Kidney (tissue), 14 donors: ENCODE measurements around the gene ETF1. TPM values are rescaled to one million over a fixed set of nuclear protein-coding genes. Genes with fewer than 3 reads are reported as not detected.

ENCODE experiments used
- DNase-seq, 5 donors: peaks; one replicate each; pipeline ENCODE4 v3.0.0-alpha.2; 2013 to 2020
- FAIRE-seq: peaks from 2 replicates; lab custom pipeline; 2012; peaks lifted over from hg19 to GRCh38; lab: Jason Lieb, UNC
- H3K27ac ChIP-seq, 2 donors: one replicate each; pipeline ENCODE4 v1.7.0; 2013; ENCODE audit warnings: low read depth in 2 of 2, low read length in 2 of 2, inconsistent platforms in 1 of 2
- H3K27me3 ChIP-seq: one replicate; pipeline ENCODE4 v1.7.1; 2013; ENCODE audit warnings: low read length, inconsistent platforms; ENCODE audit not compliant: control insufficient read depth, insufficient read depth
- H3K36me3 ChIP-seq, 3 donors: one replicate each; pipeline versions ENCODE4 v1.7.0 to v1.7.1; 2013; ENCODE audit warnings: low read length in 3 of 3, control low read depth in 1 of 3, inconsistent platforms in 1 of 3; ENCODE audit not compliant: insufficient read depth in 3 of 3, control insufficient read depth in 2 of 3
- H3K4me1 ChIP-seq, 3 donors: one replicate each; pipeline versions ENCODE4 v1.7.0 to v1.7.1; 2013; ENCODE audit warnings: low read length in 3 of 3, inconsistent platforms in 1 of 3, low read depth in 1 of 3; ENCODE audit not compliant: control insufficient read depth in 2 of 3, insufficient read depth in 2 of 3
- H3K4me3 ChIP-seq, 3 donors: one replicate each; pipeline versions ENCODE4 v1.7.0 to v1.8.1; 2013; ENCODE audit warnings: low read length in 3 of 3, control low read depth in 1 of 3, inconsistent platforms in 1 of 3
- H3K9ac ChIP-seq, 3 donors: one replicate each; pipeline versions ENCODE4 v1.7.0 to v1.7.1; 2013; ENCODE audit warnings: low read length in 3 of 3, control low read depth in 1 of 3, inconsistent platforms in 1 of 3
- H3K9me3 ChIP-seq, 3 donors: one replicate each; pipeline versions ENCODE4 v1.7.0 to v1.7.1; 2013; ENCODE audit warnings: low read length in 3 of 3, control low read depth in 1 of 3, inconsistent platforms in 1 of 3; ENCODE audit not compliant: control insufficient read depth in 2 of 3, insufficient read depth in 1 of 3
- CTCF ChIP-seq: IDR thresholded peaks from 3 replicates; pipeline ENCODE4 v1.5.1; 2012; ENCODE audit warnings: mild to moderate bottlenecking, moderate library complexity, borderline replicate concordance; ENCODE audit not compliant: insufficient read depth; ENCODE audit errors: extremely low read depth
- intact Hi-C: fragments of 100-400 bp; cut with DNase I; formaldehyde crosslinking; loops from one replicate; pipeline ENCODE4 v1.11.1; 2022
- polyA plus RNA-seq: library from polyadenylated mRNA; stranded (reverse); fragments of 350-450 nt; fragmentation: Illumina TruSeq; extraction: RNeasy Lipid Tissue Mini Kit (QIAGEN cat#74804); gene quantifications from one replicate; pipeline ENCODE4 v1.2.3, GENCODE V29; 2014; ENCODE audit warnings: low read depth, low replicate concordance; ENCODE audit not compliant: insufficient read depth
- total RNA-seq: library from RNA; stranded (reverse); fragmentation: NEBNext Ultra II Directional; extraction: Animal tissue kit (Norgen Biotek cat#: 25700); gene quantifications from one replicate; pipeline ENCODE4 v1.2.1, GENCODE V29; 2021
- donor health status: control.
- donor health status: control.
- donor health status: control.
- donor health status: control.
- donor health status: control.
- donor health status: DM: yes; HTN: yes; CAD: no.
- donor health status: Normal renal cell carcinoma (clear cell type).

ETF1 gene
- total and polyA plus RNA-seq, 2 donors from 2014 or later, result 37.5 to 85.6 TPM

GRCh38 chr5:138528208-138528607 is 14.8 kb downstream of the ETF1 start:
- Histone ChIP-seq H3K27me3 (no peaks in the 10 kb centered on the region), H3K36me3 (no peaks in the 10 kb centered on the region), H3K9ac (no peak overlapping the region), H3K4me1 (peaks cover 0 to 6% (median 4%) of the 10 kb centered on the region in 3 donors), H3K9me3 (no peaks in the 10 kb centered on the region), H3K4me3 (no peak overlapping the region), H3K27ac (no peak overlapping the region)
- DNase-seq, result no peak
- no peak for TF ChIP-seq CTCF
- intact Hi-C loops, result no loop called here
- FAIRE-seq, result no peak

GRCh38 chr5:138527170-138527569 is 15.9 kb downstream of the ETF1 start:
- Histone ChIP-seq H3K4me1 (peaks cover 0 to 6% (median 4%) of the 10 kb centered on the region in 3 donors), H3K4me3 (no peak overlapping the region), H3K27ac (no peak overlapping the region), H3K9me3 (no peaks in the 10 kb centered on the region), H3K9ac (no peak overlapping the region), H3K36me3 (no peaks in the 10 kb centered on the region), H3K27me3 (no peaks in the 10 kb centered on the region)
- no peak for FAIRE-seq
- DNase-seq, result no peak
- intact Hi-C loops, result no loop called here
- no peak for TF ChIP-seq CTCF

GRCh38 chr5:138523406-138523805 is 19.6 kb downstream of the ETF1 start:
- Histone ChIP-seq H3K27ac (no peak overlapping the region), H3K4me1 (peaks cover 0 to 1% (median 0%) of the 10 kb centered on the region in 3 donors), H3K9me3 (no peaks in the 10 kb centered on the region), H3K4me3 (no peak overlapping the region), H3K9ac (no peak overlapping the region), H3K36me3 (peaks cover 0 to 2% (median 0%) of the 10 kb centered on the region in 3 donors), H3K27me3 (no peaks in the 10 kb centered on the region)
- no peak for FAIRE-seq
- DNase-seq, result no peak
- intact Hi-C loops, result no loop called here
- no peak for TF ChIP-seq CTCF

- Histone ChIP-seq H3K4me1 (no peaks in the 10 kb centered on the region), H3K9ac (no peak overlapping the region), H3K36me3 (peaks cover 0 to 19% (median 10%) of the 10 kb centered on the region in 3 donors), H3K9me3 (no peaks in the 10 kb centered on the region), H3K4me3 (no peak overlapping the region), H3K27me3 (no peaks in the 10 kb centered on the region), H3K27ac (no peak overlapping the region)
- no peak for DNase-seq
- intact Hi-C loops, result no loop called here
- TF ChIP-seq CTCF, result no peak
- FAIRE-seq, result no peak
Measured at GRCh38 chr5:138520971-138521370, 22.1 kb downstream of the ETF1 start.
